Measurements from ENCODE around the gene TIPARP.
"Not testable (repeated sequence)": the region's sequence is repeated elsewhere in the genome, so short reads cannot be mapped to it uniquely, and the experiment has no call there.

TIPARP gene

DNA sequence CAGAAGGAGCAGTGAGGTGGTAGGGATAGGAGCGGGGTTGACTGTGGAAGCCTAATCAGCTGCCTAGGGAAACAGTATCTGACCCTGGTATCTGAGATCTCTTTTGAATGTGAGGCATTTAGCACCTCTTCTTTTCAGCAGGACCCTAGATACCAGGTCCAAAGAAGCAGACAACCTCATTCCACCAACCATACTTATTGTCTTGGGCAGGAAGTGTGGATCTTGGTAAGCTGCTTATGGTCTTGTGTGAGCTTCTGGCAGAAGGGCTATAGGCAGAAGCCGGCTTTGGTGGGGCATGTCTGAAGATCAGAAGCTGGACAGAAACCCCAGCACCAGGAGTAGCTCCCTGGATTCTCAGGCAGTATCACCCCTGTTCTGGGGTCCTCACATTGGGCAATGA lies 65.6 kb downstream of the TIPARP start:
- no peak for DNase-seq (ENCODE audit: low read depth in 2 of 2)

DNA sequence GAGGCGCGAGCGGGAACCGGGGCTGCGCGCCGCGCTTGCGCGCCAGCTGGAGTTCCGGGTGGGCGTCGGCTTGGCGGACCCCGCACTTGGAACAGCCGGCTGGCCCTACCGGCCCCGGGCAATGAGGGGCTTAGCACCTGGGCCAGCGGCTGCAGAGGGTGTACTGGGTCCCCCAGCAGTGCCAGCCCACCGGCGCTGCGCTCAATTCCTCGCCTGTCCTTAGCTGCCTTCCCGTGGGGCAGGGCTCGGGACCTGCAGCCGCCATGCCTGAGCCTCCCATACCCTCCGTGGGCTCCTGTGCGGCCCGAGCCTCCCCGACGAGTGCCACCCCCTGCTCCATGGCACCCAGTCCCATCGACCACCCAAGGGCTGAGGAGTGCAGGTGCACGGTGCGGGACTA lies 66.2 kb downstream of the TIPARP start:
- not testable (repeated sequence) for DNase-seq (ENCODE audit: low read depth in 2 of 2)

DNA sequence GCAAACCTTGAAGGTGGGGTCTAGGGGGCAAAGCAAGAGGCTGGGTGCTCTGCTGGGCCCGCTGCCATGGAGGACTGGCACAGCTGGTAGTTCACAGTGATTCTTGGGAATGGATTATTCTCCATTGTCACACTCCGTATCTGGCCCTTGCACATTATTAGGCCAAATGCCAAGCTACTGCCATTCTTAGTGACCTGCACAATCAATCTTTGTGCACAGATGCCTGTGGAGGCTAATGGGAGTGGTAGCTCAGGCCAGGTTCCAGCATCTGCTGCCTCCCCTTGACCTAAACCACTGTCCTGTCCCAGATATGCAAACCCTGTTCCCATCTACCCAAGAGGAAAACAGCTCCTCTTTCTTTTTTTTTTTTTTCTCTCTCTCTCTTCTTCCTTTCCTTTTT lies 67.5 kb downstream of the TIPARP start:
- no peak for DNase-seq (ENCODE audit: low read depth in 2 of 2)

DNA sequence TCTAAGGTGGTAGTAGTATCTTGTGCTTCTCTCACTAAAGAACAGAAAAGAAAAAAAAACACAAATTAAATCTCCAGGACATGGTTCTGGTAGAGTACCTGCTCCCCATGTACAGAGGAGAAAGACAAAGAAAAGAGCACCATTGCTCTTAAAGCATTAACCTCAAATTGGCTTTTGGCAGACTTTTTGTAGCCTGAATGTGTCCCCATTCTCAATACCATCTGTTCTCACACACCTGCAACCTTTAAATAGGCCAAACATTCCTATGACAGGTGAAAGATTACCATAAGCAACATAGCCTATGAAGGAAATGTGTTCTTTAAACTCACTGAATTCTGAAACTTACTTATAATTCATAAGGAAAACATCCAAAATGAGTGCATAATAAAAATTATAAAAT lies 68.0 kb downstream of the TIPARP start:
- no peak for DNase-seq (ENCODE audit: low read depth in 2 of 2)

DNA sequence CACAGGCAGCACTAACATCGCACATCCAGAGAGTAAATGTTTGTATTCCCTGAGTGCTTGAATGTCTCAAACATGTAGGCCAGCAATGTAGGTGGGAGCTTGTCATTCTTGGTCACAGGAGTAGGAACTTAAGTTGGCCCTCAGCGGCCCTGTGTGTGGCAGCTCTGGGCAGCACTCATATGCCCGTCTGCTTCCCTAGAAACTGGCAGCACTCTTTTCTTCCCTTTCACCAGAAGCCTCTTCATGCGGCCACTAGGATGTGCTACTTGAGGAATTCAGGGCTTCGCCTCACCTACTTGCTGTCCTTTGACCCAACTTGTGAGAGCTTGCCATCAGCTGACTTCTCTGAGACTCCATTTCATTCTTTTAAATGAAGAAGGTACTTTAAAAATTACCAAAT lies 69.5 kb downstream of the TIPARP start:
- no peak for DNase-seq (ENCODE audit: low read depth in 2 of 2)

DNA sequence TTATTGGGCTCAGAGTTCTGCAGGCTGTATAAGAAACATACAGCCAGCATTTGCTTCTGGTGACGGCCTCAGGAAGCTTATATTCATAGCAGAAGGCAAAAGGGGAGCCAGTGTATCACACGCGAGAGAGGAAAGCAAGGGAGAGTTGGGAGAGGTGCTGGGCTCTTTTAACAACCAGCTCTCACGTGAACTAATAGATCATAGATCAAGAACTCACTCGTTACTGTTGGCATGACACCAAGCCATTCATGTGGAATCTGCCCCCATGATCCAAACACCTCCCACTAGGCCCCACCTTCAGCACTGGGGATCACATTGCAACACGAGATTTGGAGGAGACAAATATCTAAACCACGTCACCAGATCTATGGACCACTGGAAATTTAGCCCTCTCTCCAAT lies 70.2 kb downstream of the TIPARP start:
- DNase-seq (ENCODE audit: low read depth in 2 of 2): no peak

DNA sequence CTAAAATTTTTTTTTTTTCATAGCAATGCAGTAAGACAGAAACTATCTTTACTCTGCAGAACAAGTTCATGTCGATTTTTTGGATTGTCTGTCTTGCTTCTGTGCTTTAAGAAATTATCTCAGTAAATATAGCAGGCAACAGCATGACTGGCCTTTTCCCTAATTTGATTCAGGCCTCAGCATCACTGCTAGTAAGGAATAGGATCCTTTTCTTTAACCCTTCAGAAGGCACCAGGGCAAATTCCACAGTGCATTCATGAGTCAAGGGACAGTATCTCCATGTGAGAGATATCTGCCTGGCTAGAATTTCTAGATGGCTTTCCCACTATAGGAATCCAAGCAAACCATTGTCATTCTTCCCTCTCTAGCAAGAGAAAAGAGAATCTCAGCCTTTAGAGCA lies 71.4 kb downstream of the TIPARP start:
- no peak for DNase-seq (ENCODE audit: low read depth in 2 of 2)

DNA sequence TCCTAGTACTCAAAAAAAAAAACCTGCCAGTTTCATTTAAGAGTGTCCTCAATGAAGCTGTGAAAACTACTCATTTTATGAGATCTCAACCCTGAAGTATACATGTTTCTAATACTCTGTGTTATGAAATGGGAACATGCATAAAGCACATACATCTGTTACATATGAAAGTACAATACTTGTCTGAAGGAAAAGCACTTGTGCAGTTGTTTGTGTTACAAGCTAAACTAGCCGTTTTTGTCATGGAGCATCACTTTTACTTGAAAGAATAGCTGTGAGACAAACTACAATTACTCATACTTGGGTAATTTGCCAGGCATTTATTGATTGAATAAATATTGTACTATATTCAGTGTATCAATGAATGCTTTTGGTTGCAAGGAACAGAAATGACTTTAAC lies 72.7 kb downstream of the TIPARP start:
- DNase-seq (ENCODE audit: low read depth in 2 of 2): no peak

DNA sequence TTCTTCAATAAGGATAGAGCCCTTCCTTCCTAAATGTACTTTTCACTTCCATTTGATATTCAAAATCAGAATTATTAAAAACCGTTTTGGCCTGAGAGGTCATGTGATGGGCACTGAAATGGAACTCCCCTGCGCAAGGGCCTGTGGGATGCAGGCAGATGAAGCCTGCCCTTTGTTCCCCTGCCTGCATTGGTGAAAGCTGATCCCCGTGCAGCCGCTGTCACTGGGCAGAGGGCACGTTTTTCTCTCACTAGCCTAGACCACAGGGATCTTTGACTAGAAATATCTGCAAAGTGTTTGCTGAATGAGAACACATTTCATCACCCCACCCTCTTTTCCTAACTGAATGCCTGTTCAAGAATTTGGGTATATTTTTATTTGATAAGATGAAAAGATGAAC lies 74.9 kb downstream of the TIPARP start:
- DNase-seq (ENCODE audit: low read depth in 2 of 2): no peak

DNA sequence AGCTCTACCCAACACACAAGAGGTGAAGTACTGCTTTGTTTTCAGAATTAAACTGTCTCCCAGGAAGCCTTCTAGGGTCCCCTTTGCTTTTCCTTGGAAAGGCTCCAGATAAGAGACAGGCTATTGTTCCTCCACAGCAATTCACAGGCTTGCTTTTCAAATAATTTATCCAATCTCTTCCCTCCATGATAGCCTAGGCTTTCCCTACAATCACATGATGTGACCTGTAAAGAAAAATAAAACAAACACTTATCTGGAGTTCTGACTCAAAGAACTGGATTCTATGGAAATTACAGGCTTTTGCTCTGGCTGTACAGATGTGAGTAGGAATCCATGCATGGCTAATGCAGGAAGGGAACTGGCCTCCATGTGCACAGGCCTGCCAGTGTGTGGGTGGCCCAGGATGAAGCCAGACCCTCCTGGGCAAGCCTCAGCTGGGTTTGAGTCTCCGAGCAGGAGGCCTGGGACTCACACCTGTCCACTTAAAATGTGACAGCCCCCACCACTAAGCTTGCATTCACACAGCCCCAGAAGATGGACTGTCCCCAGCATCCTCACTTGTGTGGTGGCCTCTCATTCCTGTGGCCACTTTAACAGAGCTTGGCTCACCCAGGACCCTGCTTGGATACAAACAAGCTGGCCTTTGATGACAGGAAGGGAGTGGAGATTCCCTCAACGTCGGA lies 75.9 kb downstream of the TIPARP start:
- DNase-seq (ENCODE audit: low read depth in 2 of 2): no peak

DNA sequence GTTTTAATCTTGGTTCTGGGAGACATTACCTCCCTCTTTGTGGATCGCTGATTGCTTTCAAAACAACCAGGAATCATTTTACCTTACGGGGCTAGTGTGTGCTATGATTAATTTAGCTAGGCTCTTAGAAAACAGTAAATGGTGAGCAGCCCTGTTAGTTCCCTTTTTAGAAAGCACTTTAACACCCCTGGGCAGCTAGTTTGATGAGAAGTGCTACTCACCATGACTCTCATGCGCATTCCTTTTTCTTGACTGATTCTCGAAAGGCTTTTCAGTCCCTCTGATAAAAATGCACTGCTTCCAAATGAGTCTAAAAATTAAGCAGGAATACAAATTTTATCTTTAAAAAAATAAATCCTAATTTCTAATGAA lies 76.5 kb downstream of the TIPARP start:
- DNase-seq (ENCODE audit: low read depth in 2 of 2): no peak

DNA sequence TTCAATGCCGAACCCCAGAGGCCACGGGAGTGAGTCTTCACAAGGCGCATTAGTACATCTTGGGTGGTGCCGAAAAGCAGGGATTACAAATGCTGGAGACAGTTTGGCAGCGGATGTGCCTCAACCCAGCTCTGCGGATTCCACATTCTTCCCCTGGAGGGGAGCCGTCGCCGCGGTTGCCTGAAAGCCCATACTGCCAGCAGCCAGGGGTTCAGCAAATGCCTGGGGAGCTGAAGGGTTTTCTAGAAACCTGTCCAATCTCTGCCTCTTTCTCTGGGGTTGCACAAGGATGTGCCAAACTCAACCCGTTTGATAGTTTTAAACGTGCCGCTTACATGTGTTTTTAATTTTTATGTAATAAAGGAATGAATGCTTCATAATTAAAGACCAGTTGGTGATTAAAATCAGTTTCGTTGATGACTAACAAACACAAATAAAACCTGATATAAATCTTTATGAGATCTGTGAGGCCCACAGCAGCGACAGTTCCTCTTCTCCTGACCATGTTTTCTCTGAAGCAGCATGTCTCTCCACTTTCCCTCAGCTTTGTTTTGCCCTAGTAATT lies 77.2 kb downstream of the TIPARP start:
- DNase-seq (ENCODE audit: low read depth in 2 of 2): no peak
